HG03469 (cell line): ENCODE results near the gene CPT1C.

Experiments used
- ATAC-seq: cut with Tn5 transposase; IDR thresholded peaks from one replicate; pipeline ENCODE4 v1.9.1; 2021; ENCODE audit warnings: mild to moderate bottlenecking, moderate library complexity, moderate number of reproducible peaks; ENCODE audit not compliant: unreplicated experiment

CPT1C gene

DNA sequence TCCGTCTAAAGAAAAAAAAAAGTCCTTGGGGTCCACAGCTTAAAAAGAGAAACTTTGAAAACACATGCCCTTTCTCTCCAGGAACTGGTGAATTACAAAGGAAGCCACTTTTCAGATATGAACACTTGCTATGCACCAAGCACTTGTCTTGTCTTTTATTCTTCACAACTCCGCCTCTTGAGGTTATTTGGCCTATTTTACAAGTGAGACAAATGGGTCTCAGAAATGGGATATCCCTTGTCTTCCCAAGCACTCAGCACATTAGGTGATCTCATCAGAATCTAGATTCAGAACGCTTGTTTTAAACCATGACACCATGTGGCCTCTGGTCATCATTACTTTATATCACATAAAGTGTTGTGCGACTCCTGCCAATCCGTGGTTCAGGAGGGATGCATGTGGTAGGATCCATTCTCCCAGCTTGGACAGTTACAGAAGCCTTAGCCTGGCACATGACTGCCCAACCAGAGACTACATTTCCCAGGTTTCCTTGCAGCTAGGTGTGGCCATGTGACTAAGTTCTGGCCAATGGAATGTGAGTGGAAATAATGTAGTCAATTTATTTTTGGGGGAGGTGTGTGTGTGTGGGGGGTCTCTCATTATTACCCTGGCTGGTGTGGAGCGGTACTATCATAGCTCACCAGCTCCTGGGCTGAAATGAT is 58.3 kb downstream of the CPT1C start:
- ATAC-seq: no peak

DNA sequence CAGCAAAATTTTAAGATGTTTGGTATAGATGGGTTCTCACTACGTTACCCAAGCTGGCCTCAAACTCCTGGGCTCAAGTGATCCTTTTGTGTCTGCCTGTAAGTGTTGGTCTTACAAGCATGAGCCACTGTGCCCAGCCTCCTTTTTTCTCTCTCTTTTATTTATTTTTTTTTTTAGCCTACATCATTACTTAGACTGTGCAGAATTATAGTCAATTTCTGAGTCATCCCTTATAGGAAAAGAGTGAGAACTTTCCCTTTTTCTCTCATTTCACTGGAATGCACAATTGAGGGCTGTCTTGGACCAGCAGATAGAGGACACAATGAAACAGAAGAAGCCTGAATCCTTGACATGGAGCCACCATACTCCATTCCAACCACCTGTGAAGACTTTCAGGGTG is 58.9 kb downstream of the CPT1C start:
- no peak for ATAC-seq

DNA sequence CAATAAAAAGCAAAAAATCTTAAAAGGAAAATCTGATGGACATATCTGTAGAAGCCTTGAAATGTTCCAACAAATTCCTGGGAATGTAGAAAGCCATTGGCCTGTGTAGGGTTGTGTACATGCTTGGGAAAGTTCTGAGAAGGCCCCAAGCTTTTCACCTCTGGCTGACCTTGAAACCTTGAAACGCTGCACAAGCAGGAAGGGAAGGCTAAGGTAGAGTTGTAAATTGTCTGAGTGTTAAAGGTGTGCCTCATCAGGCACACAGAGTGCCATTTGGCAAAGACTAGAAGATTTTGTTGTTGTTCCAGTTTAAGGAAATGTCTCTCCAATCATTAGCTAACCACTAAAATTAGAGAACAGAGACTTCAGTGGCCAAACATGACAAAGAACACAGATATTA is 61.8 kb downstream of the CPT1C start:
- no peak for ATAC-seq

DNA sequence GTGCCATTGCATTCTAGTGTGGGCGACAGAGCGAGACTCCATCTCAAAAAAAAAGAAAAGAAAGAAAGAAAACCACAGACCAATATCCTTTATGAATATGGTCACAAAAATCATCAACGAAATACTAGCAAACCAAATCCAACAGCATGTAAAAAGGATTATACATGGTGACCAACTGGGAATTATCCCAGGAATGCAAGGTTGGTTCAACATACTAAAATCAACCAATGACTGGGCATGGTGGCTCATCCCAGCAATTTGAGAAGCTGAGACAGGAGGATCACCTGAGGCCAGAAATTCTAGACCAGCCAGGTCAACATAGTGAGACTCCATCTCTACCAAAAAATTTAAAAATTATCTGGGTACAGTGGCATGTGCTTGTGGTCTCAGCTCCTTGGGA is 65.0 kb downstream of the CPT1C start:
- ATAC-seq: no peak

DNA sequence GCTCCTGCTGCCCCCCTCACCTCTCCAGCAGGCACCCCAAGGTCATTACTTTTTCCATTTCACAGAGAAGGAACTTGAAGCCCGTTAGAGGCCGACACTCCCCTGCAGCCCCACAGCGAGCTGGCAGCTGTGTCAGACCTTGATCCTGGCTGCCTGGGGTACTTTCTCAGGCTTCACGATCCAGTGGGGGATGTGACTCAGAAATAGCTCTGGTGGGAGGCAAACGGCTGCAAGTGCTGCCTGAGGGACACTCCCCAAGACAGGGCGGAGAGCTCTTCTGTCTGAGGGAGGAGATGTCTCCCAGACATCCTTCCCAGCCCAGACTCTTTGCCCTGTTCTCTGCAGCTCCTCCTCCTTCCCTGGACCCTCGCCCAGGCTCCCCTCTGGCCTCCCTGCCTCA is 67.4 kb downstream of the CPT1C start:
- ATAC-seq: no peak

DNA sequence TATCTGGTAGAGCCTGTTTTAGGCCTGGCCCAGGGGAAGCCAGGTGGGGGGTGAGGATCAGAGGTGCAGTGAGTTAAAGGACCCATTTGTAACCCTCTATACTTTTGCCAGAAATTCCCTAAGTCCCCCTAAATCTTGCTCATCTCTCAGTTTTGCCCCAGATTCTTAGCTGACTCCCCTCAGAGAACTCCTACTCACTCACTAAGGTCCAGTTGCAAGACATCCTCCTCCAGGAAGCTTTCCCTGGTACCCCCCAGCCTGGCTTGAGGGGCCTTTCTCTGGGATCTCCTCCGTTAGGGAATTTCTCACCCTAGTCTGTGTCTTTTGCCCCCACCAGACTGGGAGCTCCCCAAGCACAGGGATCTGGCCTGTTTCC is 70.3 kb downstream of the CPT1C start:
- ATAC-seq: no peak

DNA sequence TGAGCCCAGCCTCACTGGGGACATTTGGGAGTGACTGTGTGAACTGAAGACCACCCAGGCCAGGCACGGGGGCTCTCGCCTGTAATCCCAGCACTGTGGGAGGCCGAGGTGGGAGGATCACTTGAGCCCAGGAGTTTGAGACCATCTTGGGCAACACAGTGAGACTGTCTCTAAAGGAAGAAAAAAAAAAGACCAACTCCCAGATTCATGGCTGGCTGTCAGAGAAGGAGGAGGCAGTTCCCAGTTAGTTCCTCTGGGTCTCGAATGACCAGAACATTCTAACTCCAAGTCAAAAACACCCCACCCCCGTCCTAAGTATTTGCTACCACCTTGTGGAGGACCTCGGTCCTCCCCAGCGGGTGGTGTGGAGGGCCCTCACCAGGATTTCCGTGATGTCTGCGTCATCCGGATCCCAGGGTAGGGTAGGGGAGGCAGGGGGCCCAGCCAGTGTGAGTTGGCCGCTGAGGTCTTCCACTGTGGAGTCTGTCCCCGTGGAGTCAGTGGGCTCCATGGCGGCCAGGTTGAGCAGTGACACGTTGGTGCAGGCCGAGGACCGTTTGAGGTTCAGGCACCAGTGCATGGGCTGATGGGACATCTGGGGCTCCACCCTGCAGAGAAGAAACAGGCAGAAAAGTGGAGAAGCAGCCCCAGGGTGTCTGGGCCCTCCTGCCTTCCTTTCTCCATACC is 70.9 kb downstream of the CPT1C start:
- no peak for ATAC-seq

DNA sequence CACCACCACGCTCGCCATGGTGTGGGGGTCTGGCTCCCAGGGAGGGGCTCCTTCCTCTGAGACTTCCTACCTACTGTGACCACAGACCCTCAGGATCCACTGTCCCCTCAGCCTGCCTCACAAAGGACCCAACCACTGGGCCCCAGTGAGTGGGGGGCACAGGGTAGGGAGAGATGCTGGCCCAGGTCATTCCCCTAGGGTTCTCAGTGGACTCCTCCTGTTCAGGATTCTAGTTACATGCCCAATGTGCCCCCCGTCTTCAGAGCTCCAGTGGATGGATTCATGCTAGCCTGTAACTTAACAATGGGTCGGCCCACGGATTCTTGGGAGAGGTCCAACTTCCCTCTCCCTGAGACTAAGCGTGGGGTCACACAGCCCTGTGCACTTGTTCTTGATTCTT is 72.3 kb downstream of the CPT1C start, which contains the start of gene TSKS:
TSKS (minus strand) TSS at position 77 of the 400 bp plus-strand sequence; CDS start at position 18, 59 bp downstream.
- ATAC-seq: no peak
